ENCODE data around the gene SPDEF.

Gene SPDEF

GRCh38 chr6:34564181-34564580, 8.1 kb upstream of the SPDEF start:
- DNase-seq (ENCODE audit: extremely low read depth in 1 of 2, low read depth in 1 of 2), result no peak

GRCh38 chr6:34563513-34563870, 7.4 kb upstream of the SPDEF start:
- no peak for DNase-seq (ENCODE audit: extremely low read depth in 1 of 2, low read depth in 1 of 2)

- DNase-seq (ENCODE audit: extremely low read depth in 1 of 2, low read depth in 1 of 2), result no peak
Measured at GRCh38 chr6:34562861-34563512, 6.9 kb upstream of the SPDEF start.

GRCh38 chr6:34562350-34562749, 6.2 kb upstream of the SPDEF start:
- DNase-seq (ENCODE audit: extremely low read depth in 1 of 2, low read depth in 1 of 2), result no peak

GRCh38 chr6:34561227-34561530, 5.0 kb upstream of the SPDEF start:
- DNase-seq (ENCODE audit: extremely low read depth in 1 of 2, low read depth in 1 of 2), result no peak

GRCh38 chr6:34560366-34561226, 4.5 kb upstream of the SPDEF start:
- DNase-seq (ENCODE audit: extremely low read depth in 1 of 2, low read depth in 1 of 2), result no peak

- DNase-seq (ENCODE audit: extremely low read depth in 1 of 2, low read depth in 1 of 2), result no peak
Measured at GRCh38 chr6:34559651-34560365, 3.7 kb upstream of the SPDEF start.

GRCh38 chr6:34558172-34558714, 2.1 kb upstream of the SPDEF start:
- DNase-seq (ENCODE audit: extremely low read depth in 1 of 2, low read depth in 1 of 2), result no peak

- no peak for DNase-seq (ENCODE audit: extremely low read depth in 1 of 2, low read depth in 1 of 2)
Measured at GRCh38 chr6:34557228-34557627, 1.1 kb upstream of the SPDEF start.

- no peak for DNase-seq (ENCODE audit: extremely low read depth in 1 of 2, low read depth in 1 of 2)
Measured at GRCh38 chr6:34556493-34556892, 364 bp upstream of the SPDEF start.

- no peak for DNase-seq (ENCODE audit: extremely low read depth in 1 of 2, low read depth in 1 of 2)
Measured at GRCh38 chr6:34555328-34555727, 801 bp downstream of the SPDEF start.

- no peak for DNase-seq (ENCODE audit: extremely low read depth in 1 of 2, low read depth in 1 of 2)
Measured at GRCh38 chr6:34555007-34555322, 1.2 kb downstream of the SPDEF start.

GRCh38 chr6:34554291-34555006, 1.7 kb downstream of the SPDEF start:
- no peak for DNase-seq (ENCODE audit: extremely low read depth in 1 of 2, low read depth in 1 of 2)

- DNase-seq (ENCODE audit: extremely low read depth in 1 of 2, low read depth in 1 of 2), result no peak
Measured at GRCh38 chr6:34553750-34554149, 2.4 kb downstream of the SPDEF start.

GRCh38 chr6:34553146-34553545, 3.0 kb downstream of the SPDEF start:
- DNase-seq (ENCODE audit: extremely low read depth in 1 of 2, low read depth in 1 of 2), result no peak

GRCh38 chr6:34552620-34553019, 3.5 kb downstream of the SPDEF start:
- DNase-seq (ENCODE audit: extremely low read depth in 1 of 2, low read depth in 1 of 2), result no peak

- no peak for DNase-seq (ENCODE audit: extremely low read depth in 1 of 2, low read depth in 1 of 2)
Measured at GRCh38 chr6:34551720-34552119, 4.4 kb downstream of the SPDEF start.

GRCh38 chr6:34549804-34550202, 6.3 kb downstream of the SPDEF start:
- DNase-seq (ENCODE audit: extremely low read depth in 1 of 2, low read depth in 1 of 2), result no peak

GRCh38 chr6:34549026-34549803, 6.9 kb downstream of the SPDEF start:
- no peak for DNase-seq (ENCODE audit: extremely low read depth in 1 of 2, low read depth in 1 of 2)

All from activated CD8-positive, alpha-beta memory T cell treated with anti-CD3 and anti-CD28 coated beads for 1 hour (primary cell).